HG03558 (cell line): ENCODE data around the gene FAM174C.

Source experiments
- ATAC-seq: cut with Tn5 transposase; IDR thresholded peaks from one replicate; pipeline ENCODE4 v1.9.1; 2021; ENCODE audit warnings: moderate number of reproducible peaks; ENCODE audit not compliant: unreplicated experiment; ENCODE audit errors: extremely low read depth

The FAM174C gene

GRCh38 chr19:1249990-1250436, 25.3 kb upstream of the FAM174C start:
- no peak for ATAC-seq

GRCh38 chr19:1250437-1251260, 24.7 kb upstream of the FAM174C start:
- no peak for ATAC-seq

DNA sequence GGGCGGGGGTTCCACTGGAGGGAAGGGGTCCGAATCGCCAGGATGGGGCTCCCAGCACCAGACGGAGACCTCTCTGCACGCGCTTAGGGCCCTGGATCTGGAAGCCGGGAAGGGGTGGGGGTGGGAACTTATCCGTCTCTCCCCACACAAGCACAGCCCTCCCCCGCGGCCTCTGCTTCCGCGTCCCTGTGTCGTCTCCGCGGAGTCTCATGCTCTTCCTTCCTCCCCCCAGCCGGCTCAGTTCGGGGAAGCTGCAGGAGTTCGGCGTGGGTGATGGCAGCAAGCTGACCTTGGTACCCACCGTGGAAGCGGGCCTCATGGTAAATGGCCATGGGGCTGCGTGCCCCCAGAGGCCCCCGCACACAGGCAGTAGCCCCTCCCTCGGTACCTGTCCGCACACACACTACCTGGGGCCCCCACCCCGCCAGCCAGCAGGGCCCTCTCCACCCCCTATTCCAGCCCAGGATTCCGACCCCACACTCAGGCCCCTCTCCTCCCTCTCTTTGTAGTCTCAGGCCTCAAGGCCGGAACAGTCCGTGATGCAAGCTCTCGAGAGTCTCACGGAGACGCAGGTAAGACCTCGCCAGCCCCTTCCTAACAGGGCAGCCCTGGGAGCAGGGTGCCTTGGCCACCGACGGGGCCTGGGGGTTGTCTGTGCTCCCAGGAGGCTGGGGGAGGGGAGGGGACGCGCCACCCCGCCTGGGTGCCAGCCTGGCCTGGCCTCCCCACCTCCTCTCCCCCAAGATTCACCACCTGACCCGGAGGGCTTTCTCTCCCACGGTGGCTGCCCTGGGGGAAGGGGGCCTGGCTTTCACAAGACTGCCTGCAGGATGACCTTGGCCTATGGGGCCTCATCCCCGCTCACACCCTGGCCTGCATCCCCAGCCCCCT, 23.8 kb upstream of the FAM174C start:
- ATAC-seq, result no peak

DNA sequence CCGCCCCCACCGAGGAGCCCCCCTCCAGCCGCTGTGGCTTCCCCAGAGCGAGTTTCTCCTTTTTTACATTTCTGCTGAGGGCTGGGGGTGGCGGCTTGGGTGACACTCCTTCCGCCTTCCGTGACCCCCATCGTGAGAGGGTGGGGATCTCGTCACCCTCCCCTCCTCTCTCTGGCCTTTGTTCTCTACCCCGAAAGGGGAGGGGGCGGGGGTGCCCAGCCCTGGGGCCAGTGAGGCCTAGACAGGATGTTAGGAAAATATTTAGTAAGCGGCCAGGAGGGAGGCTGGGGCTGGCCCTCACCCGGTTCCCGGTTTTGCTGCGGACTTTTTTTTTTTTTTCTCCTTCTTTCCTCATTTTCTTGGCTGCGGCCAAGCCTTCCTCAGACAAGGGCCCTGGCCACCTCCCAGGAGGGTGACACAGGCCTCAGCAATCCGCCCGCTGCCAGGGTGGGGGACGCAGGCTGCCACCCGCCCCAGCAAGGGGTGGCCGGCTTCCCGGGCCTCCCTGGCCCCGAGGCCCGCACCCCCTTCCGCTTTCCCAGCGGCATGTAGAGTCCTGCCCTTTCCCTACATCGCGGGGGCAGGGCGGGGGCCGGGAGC, 23.0 kb upstream of the FAM174C start:
- ATAC-seq, result no peak

- no peak for ATAC-seq
Observed at GRCh38 chr19:1252821-1253513, 22.4 kb upstream of the FAM174C start.

GRCh38 chr19:1253514-1254080, 21.7 kb upstream of the FAM174C start:
- ATAC-seq, result no peak

- no peak for ATAC-seq
Observed at GRCh38 chr19:1254081-1254527, 21.2 kb upstream of the FAM174C start.

- no peak for ATAC-seq
Observed at GRCh38 chr19:1254530-1255185, 20.7 kb upstream of the FAM174C start.

DNA sequence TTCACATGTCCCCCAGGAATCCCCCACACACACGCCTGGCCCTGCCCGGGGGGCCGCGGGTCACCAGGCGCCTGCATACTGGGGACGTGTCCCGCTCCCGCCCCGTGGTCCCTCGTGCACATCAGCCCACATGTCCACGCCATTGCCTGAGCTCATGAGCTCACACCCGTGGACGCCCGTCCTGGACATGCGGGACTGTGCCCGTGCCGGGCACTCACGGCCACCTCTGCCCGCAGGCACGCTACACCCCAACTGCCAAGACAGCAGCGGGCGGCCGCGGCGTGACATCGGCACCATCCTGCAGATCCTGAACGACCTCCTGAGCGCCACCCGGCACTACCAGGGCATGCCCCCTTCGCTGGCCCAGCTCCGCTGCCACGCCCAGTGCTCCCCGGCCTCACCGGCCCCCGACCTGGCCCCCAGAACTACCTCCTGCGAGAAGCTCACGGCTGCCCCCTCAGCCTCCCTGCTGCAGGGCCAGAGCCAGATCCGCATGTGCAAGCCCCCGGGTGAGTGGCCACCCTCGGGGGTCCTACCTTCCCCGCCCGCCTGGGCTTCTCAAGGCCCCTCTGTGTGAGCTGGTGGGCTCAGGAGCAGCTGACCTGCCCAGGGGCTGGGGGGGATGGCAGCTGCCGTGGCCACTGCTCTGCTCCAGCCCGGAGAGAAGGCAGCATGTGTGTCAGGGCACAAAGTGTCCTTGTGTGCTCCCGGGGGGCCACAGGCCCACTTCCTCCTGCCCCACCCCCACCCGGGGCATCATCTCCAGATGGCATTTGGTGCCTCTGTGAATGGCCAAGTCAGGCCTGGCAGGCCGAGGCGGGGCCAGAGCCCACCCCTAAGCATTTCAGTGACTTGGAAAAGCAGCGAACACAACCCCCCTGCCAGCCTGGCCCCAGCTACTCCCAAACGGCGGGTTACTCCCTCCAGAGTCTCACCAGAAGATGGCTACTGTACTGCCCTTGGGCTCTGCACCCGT, 19.9 kb upstream of the FAM174C start:
- no peak for ATAC-seq

DNA sequence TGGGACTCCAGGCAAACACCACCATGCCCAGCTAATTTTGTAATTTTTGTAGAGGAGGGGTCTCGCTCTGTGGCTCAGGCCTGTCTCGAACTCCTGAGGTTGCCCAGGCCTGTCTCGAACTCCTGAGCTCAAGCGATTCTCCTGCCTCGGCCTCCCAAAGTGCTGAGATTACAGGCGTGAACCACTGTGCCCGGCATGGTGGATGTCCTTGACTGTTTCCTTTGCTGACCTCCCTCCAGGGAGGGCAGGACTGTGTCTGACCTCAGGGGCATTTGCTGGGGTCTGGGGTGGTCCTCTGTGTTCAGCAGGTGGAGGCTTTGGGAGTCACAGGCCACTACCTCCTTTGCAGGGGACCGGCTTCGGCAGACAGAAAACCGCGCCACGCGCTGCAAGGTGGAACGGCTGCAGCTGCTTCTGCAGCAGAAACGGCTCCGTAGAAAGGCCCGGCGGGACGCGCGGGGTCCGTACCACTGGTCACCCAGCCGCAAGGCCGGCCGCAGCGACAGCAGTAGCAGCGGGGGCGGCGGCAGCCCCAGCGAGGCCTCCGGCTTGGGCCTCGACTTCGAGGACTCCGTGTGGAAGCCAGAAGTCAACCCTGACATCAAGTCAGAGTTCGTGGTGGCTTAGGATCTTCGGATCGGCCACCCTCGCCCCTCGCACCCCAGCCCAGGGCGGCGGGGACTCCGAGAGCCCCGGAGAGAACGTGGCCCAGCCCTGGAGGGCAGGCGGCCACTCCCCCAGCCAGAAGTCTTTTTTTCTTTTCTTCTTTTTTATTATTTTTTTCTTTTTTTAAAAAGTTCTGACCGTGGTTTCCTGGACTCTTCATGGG, 18.5 kb upstream of the FAM174C start:
- ATAC-seq, result no peak

- no peak for ATAC-seq
Observed at GRCh38 chr19:1257475-1258162, 17.7 kb upstream of the FAM174C start.

GRCh38 chr19:1258163-1258492, 17.2 kb upstream of the FAM174C start:
- ATAC-seq, result no peak

DNA sequence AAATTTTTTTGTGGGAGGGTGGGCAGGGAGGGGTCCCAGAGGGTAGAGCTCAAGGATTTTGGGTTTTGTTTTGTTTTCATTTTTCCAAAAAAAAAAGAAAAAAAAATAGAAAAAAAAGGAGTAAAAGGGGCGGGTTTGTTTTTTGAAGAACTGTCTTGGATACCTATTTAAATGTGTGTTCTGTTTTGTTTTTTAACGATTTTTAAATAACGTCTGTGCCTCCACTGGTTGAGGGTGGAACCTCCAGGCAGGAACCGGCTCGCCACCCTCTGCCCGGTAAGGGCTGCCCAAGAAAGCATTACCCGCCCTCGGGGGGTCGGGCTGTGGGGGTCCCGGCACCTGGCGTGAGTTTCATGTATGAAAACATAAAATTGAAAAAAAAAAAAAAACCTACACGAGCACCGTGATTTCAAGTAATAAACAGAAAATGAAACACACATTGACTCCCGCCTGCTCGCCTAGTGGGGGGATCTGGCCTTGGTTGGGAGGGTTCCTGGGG, 16.6 kb upstream of the FAM174C start:
- ATAC-seq, result no peak

GRCh38 chr19:1259206-1259875, 16.0 kb upstream of the FAM174C start:
- ATAC-seq, result no peak

GRCh38 chr19:1259876-1260748, 15.2 kb upstream of the FAM174C start:
- no peak for ATAC-seq
